ENCODE results near the gene IGFL1.

DNA sequence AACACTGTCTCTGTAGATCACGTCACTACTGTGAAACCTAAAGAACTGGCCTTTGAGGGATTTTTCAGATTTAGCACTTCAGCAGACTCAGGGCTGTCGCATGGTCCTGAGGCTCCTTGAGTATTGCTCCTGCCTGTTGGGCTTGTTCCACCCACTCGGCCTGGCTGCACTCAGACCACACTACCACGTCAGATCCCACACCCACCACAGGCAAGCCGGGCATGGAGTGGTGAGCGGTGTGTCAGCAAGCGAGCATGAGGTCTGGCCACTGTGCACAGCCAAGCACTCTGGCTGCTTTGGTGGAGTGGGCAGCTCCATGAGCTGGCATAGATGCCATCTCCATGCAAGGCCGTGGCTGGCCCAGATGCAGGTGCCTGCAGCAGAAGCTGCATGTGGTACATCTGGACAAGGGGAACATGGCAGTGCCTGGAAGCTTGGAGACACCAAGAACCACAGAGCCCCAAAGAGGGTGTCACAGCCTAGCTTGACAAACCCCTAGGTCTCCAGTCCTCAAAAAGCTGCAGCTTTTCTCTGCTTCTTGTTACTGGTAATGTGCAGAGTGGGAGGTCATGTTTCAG is 9.4 kb upstream of the IGFL1 start:
- TF ChIP-seq, protein P1, sequence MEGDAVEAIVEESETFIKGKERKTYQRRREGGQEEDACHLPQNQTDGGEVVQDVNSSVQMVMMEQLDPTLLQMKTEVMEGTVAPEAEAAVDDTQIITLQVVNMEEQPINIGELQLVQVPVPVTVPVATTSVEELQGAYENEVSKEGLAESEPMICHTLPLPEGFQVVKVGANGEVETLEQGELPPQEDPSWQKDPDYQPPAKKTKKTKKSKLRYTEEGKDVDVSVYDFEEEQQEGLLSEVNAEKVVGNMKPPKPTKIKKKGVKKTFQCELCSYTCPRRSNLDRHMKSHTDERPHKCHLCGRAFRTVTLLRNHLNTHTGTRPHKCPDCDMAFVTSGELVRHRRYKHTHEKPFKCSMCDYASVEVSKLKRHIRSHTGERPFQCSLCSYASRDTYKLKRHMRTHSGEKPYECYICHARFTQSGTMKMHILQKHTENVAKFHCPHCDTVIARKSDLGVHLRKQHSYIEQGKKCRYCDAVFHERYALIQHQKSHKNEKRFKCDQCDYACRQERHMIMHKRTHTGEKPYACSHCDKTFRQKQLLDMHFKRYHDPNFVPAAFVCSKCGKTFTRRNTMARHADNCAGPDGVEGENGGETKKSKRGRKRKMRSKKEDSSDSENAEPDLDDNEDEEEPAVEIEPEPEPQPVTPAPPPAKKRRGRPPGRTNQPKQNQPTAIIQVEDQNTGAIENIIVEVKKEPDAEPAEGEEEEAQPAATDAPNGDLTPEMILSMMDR (conservative IDR thresholded peaks at IDR 0.05; ENCODE audit: low read length), result no peak
- no peak for TF ChIP-seq EZH2phosphoT487 (IDR thresholded peaks at IDR 0.05; ENCODE audit: borderline replicate concordance, low read depth, low read length)

Measured in OCI-LY7 (cell line).